Measurements from ENCODE around the gene TRIM37. TPM values are rescaled to one million over a fixed set of nuclear protein-coding genes. Genes with fewer than 3 reads are reported as not detected.
"Not testable (repeated sequence)": the region's sequence is repeated elsewhere in the genome, so short reads cannot be mapped to it uniquely, and the experiment has no call there.

TRIM37 gene
- polyA plus RNA-seq, 4 donors: 5.6 to 11.3 (median 8.5) TPM

DNA sequence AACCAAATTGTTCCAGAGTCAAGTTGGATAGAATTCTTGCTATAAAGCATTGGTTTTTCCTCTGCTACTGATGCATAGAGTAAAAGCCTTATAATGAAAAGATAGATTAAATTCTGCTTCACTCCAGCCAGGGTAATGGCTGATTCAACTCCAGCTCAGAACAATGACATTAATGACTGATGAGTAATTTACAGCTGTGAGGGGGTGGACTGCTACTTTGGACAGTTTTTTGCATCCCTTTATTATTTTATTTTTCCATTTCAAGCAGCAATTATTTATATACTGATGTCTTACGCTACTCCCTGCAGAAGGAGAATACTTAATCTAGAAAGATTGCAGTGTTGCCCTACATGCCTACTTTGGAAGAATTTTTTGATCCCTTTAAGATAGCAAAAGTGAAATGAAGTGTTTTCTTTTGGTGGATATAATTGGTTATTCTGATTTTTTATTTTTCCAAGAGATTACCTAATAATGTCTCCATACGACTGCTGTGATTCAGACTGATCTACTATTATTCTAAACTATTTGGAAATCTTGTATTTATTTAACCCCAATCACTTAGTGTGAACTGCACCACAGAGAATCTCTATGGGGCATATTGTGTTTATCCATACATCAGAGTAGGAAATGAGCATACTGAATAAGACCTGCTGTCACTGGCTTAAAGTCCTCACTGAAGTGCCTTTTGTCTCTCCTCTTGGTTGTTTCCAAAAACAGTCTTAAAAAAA is 149.5 kb downstream of the TRIM37 start:
- no peak overlapping the region for H3K4me3 ChIP-seq (ENCODE audit: low read depth in 1 of 3, low read length in 3 of 3)
- WGBS, 3 donors: 74 to 79% (median 77%) methylated on average over 2 of the region's 2 CpGs
- DNase-seq (no peak), FAIRE-seq (no peak)
- H3K27ac ChIP-seq (ENCODE audit: low read depth in 1 of 3, low read length in 2 of 3): no peak overlapping the region
- H3K27me3 ChIP-seq (ENCODE audit: control insufficient read depth in 3 of 3, insufficient read depth in 3 of 3, low read length in 3 of 3): no peaks in the 10 kb centered on the region
- peaks cover 0 to 5% of the 10 kb centered on the region in 2 donors for H3K9me3 ChIP-seq (ENCODE audit: control insufficient read depth in 2 of 2, insufficient read depth in 1 of 2, low read depth in 1 of 2, low read length in 1 of 2)
- no peaks in the 10 kb centered on the region for H3K4me1 ChIP-seq (ENCODE audit: control insufficient read depth in 3 of 3, insufficient read depth in 2 of 3, low read depth in 1 of 3, low read length in 2 of 3)
- no peaks in the 10 kb centered on the region for H3K36me3 ChIP-seq (ENCODE audit: control insufficient read depth in 3 of 3, insufficient read depth in 2 of 3, low read depth in 1 of 3, low read length in 3 of 3)

DNA sequence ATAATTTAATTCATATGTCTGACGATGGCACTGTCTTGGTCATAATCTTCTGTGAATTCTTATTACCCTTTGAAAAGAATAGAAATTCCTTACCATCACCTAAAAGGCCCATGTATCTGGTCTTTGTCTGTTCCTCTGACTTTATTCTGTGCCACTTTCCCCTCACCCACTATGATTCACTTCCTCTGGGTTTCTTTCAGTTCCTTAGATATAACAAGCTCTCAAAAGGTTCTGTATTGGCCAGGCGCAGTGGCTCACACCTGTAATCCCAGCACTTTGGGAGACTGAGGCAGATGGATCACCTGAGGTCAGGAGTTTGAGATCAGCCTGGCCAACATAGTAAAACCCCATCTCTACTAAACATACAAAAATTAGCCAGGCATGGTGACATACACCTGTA is 152.3 kb downstream of the TRIM37 start:
- not testable (repeated sequence) for FAIRE-seq; H3K27me3 ChIP-seq (ENCODE audit: control insufficient read depth in 3 of 3, insufficient read depth in 3 of 3, low read length in 3 of 3); H3K27ac ChIP-seq (ENCODE audit: low read depth in 1 of 3, low read length in 2 of 3); DNase-seq; H3K4me1 ChIP-seq (ENCODE audit: control insufficient read depth in 3 of 3, insufficient read depth in 2 of 3, low read depth in 1 of 3, low read length in 2 of 3); H3K4me3 ChIP-seq (ENCODE audit: low read depth in 1 of 3, low read length in 3 of 3); H3K36me3 ChIP-seq (ENCODE audit: control insufficient read depth in 3 of 3, insufficient read depth in 2 of 3, low read depth in 1 of 3, low read length in 3 of 3)
- peaks cover 0 to 25% of the 10 kb centered on the region in 2 donors for H3K9me3 ChIP-seq (ENCODE audit: control insufficient read depth in 2 of 2, insufficient read depth in 1 of 2, low read depth in 1 of 2, low read length in 1 of 2)
- WGBS, 3 donors: 79 to 91% (median 84%) methylated on average over 2 of the region's 2 CpGs

DNA sequence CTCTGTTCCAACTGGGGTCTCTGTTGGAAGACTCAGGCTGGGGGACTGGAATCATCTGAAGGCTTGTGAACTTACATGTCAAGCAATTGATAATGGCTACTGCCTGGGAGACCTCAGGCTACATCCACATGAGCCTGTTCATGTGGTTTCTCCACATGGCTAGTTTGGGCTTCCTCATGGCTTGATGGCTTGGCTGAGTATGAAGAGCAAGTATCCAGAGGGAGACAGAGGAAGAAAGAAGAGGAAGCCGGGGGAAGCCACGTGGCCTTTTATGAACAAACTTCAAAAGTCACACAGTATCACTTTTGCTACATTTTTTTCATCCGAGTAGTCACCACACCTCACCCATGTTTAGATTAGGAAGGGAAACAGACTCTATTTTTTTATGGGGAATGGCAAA is 158.9 kb downstream of the TRIM37 start:
- H3K4me1 ChIP-seq (ENCODE audit: control insufficient read depth in 3 of 3, insufficient read depth in 2 of 3, low read depth in 1 of 3, low read length in 2 of 3): no peaks in the 10 kb centered on the region
- WGBS, 3 donors: 65 to 83% (median 74%) methylated on average over 3 of the region's 3 CpGs
- H3K9me3 ChIP-seq (ENCODE audit: control insufficient read depth in 2 of 2, insufficient read depth in 1 of 2, low read depth in 1 of 2, low read length in 1 of 2): peaks cover 0 to 31% of the 10 kb centered on the region in 2 donors
- DNase-seq: no peak
- no peak for FAIRE-seq
- H3K4me3 ChIP-seq (ENCODE audit: low read depth in 1 of 3, low read length in 3 of 3): no peak overlapping the region
- no peaks in the 10 kb centered on the region for H3K27me3 ChIP-seq (ENCODE audit: control insufficient read depth in 3 of 3, insufficient read depth in 3 of 3, low read length in 3 of 3)
- no peak overlapping the region for H3K27ac ChIP-seq (ENCODE audit: low read depth in 1 of 3, low read length in 2 of 3)
- H3K36me3 ChIP-seq (ENCODE audit: control insufficient read depth in 3 of 3, insufficient read depth in 2 of 3, low read depth in 1 of 3, low read length in 3 of 3): no peaks in the 10 kb centered on the region

DNA sequence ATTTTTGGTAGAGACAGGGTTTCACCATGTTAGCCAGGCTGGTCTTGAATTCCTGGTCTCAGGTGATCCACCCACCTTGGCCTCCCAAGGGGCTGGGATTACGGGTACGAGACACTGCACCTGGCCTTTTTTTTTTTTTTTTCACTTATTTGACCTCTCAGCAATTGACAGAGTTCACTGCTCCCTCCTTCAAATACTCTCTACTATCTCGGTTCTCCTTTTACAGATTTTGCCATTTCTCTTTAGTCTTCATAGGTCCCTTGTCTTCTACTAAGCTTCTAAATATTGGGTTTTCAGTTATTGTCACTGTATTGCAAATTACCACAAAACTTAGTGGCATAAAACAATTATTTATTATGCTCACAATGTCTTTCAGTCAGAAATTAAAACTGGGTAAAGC is 159.3 kb downstream of the TRIM37 start:
- Histone ChIP-seq H3K36me3 (ENCODE audit: control insufficient read depth in 3 of 3, insufficient read depth in 2 of 3, low read depth in 1 of 3, low read length in 3 of 3) (no peaks in the 10 kb centered on the region), H3K27ac (ENCODE audit: low read depth in 1 of 3, low read length in 2 of 3) (no peak overlapping the region), H3K27me3 (ENCODE audit: control insufficient read depth in 3 of 3, insufficient read depth in 3 of 3, low read length in 3 of 3) (no peaks in the 10 kb centered on the region), H3K4me1 (ENCODE audit: control insufficient read depth in 3 of 3, insufficient read depth in 2 of 3, low read depth in 1 of 3, low read length in 2 of 3) (no peaks in the 10 kb centered on the region), H3K4me3 (ENCODE audit: low read depth in 1 of 3, low read length in 3 of 3) (no peak overlapping the region), H3K9me3 (ENCODE audit: control insufficient read depth in 2 of 2, insufficient read depth in 1 of 2, low read depth in 1 of 2, low read length in 1 of 2) (peaks cover 0 to 29% of the 10 kb centered on the region in 2 donors)
- DNase-seq (no peak), FAIRE-seq (no peak)
- 84 to 88% (median 86%) methylated on average over 3 of the region's 3 CpGs for WGBS, 3 donors

DNA sequence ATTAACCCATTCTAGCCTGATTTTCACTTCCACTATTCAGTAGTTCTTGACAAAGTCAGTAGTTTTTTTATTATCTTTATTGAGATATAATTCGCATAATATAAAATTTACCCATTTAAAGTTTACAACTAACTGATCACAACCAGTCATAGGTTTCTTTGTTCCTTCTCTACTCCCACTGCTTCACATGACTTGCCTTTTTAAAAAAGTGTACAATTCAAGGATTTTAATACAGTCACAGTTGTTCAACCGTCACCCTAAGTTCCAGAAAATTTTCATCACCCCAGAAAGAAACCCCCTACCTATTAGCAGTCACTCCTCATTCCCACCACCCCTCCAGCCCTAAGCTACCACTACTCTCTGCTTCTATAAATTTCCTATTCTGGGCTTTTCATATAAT is 162.5 kb downstream of the TRIM37 start:
- H3K27me3 ChIP-seq (ENCODE audit: control insufficient read depth in 3 of 3, insufficient read depth in 3 of 3, low read length in 3 of 3): no peaks in the 10 kb centered on the region
- H3K36me3 ChIP-seq (ENCODE audit: control insufficient read depth in 3 of 3, insufficient read depth in 2 of 3, low read depth in 1 of 3, low read length in 3 of 3): no peaks in the 10 kb centered on the region
- peaks cover 0 to 6% of the 10 kb centered on the region in 2 donors for H3K9me3 ChIP-seq (ENCODE audit: control insufficient read depth in 2 of 2, insufficient read depth in 1 of 2, low read depth in 1 of 2, low read length in 1 of 2)
- WGBS, 3 donors: 80 to 87% (median 87%) methylated on average over 2 of the region's 2 CpGs
- DNase-seq (no peak), FAIRE-seq (no peak)
- H3K4me3 ChIP-seq (ENCODE audit: low read depth in 1 of 3, low read length in 3 of 3): no peak overlapping the region
- no peaks in the 10 kb centered on the region for H3K4me1 ChIP-seq (ENCODE audit: control insufficient read depth in 3 of 3, insufficient read depth in 2 of 3, low read depth in 1 of 3, low read length in 2 of 3)
- no peak overlapping the region for H3K27ac ChIP-seq (ENCODE audit: low read depth in 1 of 3, low read length in 2 of 3)

DNA sequence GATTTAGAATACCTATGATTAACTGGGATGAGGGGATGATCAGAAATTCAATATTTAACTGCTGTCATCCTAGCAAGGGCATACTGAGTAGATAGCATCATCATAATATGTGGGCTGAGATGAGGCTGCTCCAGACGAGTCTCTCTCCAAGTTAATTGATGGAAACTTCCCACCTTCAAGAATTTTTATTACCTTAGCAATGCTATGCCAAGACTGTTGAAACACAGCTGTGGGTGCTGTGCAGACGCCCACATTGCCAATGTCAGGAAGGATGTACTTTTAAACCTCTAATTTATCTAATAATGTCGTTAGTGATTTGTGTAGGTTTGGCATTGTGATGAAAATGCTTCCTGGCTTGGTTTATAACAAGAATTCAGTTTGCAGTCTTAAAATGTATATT is 170.4 kb downstream of the TRIM37 start:
- H3K4me1 ChIP-seq (ENCODE audit: control insufficient read depth in 3 of 3, insufficient read depth in 2 of 3, low read depth in 1 of 3, low read length in 2 of 3): no peaks in the 10 kb centered on the region
- 19 to 36% (median 19%) methylated on average over 3 of the region's 3 CpGs for WGBS, 3 donors
- no peak overlapping the region for H3K4me3 ChIP-seq (ENCODE audit: low read depth in 1 of 3, low read length in 3 of 3)
- no peaks in the 10 kb centered on the region for H3K27me3 ChIP-seq (ENCODE audit: control insufficient read depth in 3 of 3, insufficient read depth in 3 of 3, low read length in 3 of 3)
- H3K36me3 ChIP-seq (ENCODE audit: control insufficient read depth in 3 of 3, insufficient read depth in 2 of 3, low read depth in 1 of 3, low read length in 3 of 3): no peaks in the 10 kb centered on the region
- FAIRE-seq (no peak), DNase-seq (no peak)
- no peak overlapping the region for H3K27ac ChIP-seq (ENCODE audit: low read depth in 1 of 3, low read length in 2 of 3)
- H3K9me3 ChIP-seq (ENCODE audit: control insufficient read depth in 2 of 2, insufficient read depth in 1 of 2, low read depth in 1 of 2, low read length in 1 of 2): no peaks in the 10 kb centered on the region

DNA sequence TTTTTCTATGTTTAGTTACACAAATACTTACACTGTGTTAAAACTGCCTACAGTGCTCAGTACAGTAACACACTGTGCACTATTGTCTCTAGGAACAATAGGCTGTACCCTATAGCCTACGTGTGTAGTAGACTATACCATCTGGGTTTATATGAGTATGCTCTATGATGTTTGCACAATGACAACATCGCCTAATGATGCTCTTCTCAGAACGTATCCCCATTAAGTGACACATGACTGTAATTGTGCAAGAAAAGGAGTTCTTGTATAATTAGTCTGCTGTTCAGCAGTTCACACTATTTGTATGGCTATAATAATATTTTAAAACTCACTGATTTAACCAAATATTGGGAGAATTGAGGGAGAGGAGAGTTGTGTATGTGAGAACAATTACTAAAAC is 173.7 kb downstream of the TRIM37 start:
- H3K36me3 ChIP-seq (ENCODE audit: control insufficient read depth in 3 of 3, insufficient read depth in 2 of 3, low read depth in 1 of 3, low read length in 3 of 3): no peaks in the 10 kb centered on the region
- DNase-seq (no peak), FAIRE-seq (no peak)
- no peaks in the 10 kb centered on the region for H3K27me3 ChIP-seq (ENCODE audit: control insufficient read depth in 3 of 3, insufficient read depth in 3 of 3, low read length in 3 of 3)
- WGBS, 3 donors: 71 to 80% (median 72%) methylated on average over 3 of the region's 3 CpGs
- no peak overlapping the region for H3K4me3 ChIP-seq (ENCODE audit: low read depth in 1 of 3, low read length in 3 of 3)
- no peak overlapping the region for H3K27ac ChIP-seq (ENCODE audit: low read depth in 1 of 3, low read length in 2 of 3)
- no peaks in the 10 kb centered on the region for H3K9me3 ChIP-seq (ENCODE audit: control insufficient read depth in 2 of 2, insufficient read depth in 1 of 2, low read depth in 1 of 2, low read length in 1 of 2)
- H3K4me1 ChIP-seq (ENCODE audit: control insufficient read depth in 3 of 3, insufficient read depth in 2 of 3, low read depth in 1 of 3, low read length in 2 of 3): no peaks in the 10 kb centered on the region

Measured in small intestine (tissue), 7 donors.